Activated B cell treated with CpG ODN at 0.5 μM for 24 hours (primary cell): ENCODE results near the gene WDR27. TPM values are rescaled to one million over a fixed set of nuclear protein-coding genes. Genes with fewer than 3 reads are reported as not detected.

Source experiments
- ATAC-seq: fragments of 200-7000 bp; cut with Tn5 transposase; one replicate; pipeline ENCODE4 v1.10.0; 2021; ENCODE audit warnings: low read depth, mild to moderate bottlenecking, moderate library complexity
- CTCF ChIA-PET: fragments of 350-600 bp; sonication (Branson Sonifier 250); formaldehyde crosslinking; loops from one replicate; lab custom pipeline; 2021; ENCODE audit warnings: antibody characterized with exemption; lab: Charles Lee
- POLR2A ChIA-PET: fragments of 350-600 bp; sonication (Branson Sonifier 250); formaldehyde crosslinking; loops from one replicate; lab custom pipeline; 2021; ENCODE audit warnings: antibody characterized with exemption; lab: Charles Lee
- DNase-seq: peaks from one replicate; pipeline ENCODE4 v3.0.0; 2022
- H3K27ac Mint-ChIP-seq: one replicate; pipeline ENCODE4 v1.8.0; 2020; ENCODE audit warnings: mixed read lengths
- H3K27me3 Mint-ChIP-seq: one replicate; pipeline ENCODE4 v1.8.0; 2021; ENCODE audit warnings: mixed read lengths
- H3K36me3 Mint-ChIP-seq: one replicate; pipeline ENCODE4 v1.8.0; 2021; ENCODE audit warnings: low read depth, mixed read lengths
- H3K4me1 Mint-ChIP-seq: one replicate; pipeline ENCODE4 v1.8.0; 2021; ENCODE audit warnings: mixed read lengths
- H3K4me3 Mint-ChIP-seq: one replicate; pipeline ENCODE4 v1.8.0; 2020; ENCODE audit warnings: mild to moderate bottlenecking, mixed read lengths
- H3K9me3 Mint-ChIP-seq: one replicate; pipeline ENCODE4 v1.8.0; 2020; ENCODE audit warnings: mixed read lengths
- intact Hi-C: fragments of 100-400 bp; cut with micrococcal nuclease; formaldehyde crosslinking; loops from one replicate; pipeline ENCODE4 v1.15.1; 2024
- total RNA-seq: library from RNA; stranded (reverse); gene quantifications from 2 replicates; pipeline ENCODE4 v1.2.3, GENCODE V29; 2022
- TF ChIP-seq, protein P1 (sequence below): fragments of 200-600 bp; IDR thresholded peaks from one replicate; pipeline ENCODE4 v1.8.0; 2022; ENCODE audit warnings: antibody characterized with exemption, mild to moderate bottlenecking

Gene WDR27
- total RNA-seq, 1 donor from 2014 or later, result 49.1 TPM

DNA sequence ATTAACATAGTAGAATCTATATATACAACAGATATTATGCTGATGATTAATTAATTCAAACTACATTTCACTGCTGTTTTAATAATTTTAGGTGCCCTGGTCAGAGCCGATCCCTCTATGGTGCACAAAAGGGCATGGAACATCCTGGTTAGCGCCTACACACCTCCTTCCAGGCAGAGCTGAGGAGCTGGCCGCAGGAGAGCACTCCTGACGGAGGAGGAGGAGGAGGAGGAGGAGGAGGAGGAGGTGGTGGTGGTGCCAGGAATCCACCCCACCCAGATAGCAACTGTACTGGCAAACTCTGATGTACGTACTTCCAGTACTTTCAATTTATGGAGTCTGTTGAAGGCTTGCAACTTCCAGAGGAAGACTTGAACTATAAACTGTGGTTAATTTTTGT, 244.1 kb downstream of the WDR27 start:
- ChIA-PET POLR2A (no interaction called here), CTCF (no interaction called here)
- ATAC-seq, result no peak
- Mint-ChIP-seq H3K4me3 (no peak overlapping the region), H3K36me3 (peaks cover 2% of the 10 kb centered on the region), H3K27ac (no peak overlapping the region), H3K27me3 (no peaks in the 10 kb centered on the region), H3K4me1 (no peaks in the 10 kb centered on the region), H3K9me3 (peaks cover 3% of the 10 kb centered on the region)
- intact Hi-C loops, result no loop called here
- TF ChIP-seq, protein P1, sequence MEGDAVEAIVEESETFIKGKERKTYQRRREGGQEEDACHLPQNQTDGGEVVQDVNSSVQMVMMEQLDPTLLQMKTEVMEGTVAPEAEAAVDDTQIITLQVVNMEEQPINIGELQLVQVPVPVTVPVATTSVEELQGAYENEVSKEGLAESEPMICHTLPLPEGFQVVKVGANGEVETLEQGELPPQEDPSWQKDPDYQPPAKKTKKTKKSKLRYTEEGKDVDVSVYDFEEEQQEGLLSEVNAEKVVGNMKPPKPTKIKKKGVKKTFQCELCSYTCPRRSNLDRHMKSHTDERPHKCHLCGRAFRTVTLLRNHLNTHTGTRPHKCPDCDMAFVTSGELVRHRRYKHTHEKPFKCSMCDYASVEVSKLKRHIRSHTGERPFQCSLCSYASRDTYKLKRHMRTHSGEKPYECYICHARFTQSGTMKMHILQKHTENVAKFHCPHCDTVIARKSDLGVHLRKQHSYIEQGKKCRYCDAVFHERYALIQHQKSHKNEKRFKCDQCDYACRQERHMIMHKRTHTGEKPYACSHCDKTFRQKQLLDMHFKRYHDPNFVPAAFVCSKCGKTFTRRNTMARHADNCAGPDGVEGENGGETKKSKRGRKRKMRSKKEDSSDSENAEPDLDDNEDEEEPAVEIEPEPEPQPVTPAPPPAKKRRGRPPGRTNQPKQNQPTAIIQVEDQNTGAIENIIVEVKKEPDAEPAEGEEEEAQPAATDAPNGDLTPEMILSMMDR, result no peak
- no peak for DNase-seq

DNA sequence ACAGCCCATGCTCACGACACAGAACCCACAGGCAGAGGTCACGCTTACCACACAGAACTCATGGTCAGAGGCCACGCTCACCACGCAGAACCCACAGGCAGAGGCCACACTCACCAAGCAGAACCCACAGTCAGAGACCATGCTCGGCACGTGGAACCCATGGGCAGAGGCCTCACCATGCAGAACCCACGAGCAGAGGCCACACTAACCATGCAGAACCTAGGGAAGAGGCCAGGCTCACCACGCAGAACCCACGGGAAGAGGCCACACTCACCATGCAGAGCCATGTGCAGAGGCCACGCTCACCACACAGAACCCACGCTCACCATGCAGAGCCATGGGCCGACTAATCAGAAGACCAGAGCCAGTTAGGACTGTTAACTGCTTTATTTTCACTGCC, 245.0 kb downstream of the WDR27 start:
- POLR2A ChIA-PET, result no interaction called here
- H3K9me3 Mint-ChIP-seq, result peaks cover 3% of the 10 kb centered on the region
- H3K4me1 Mint-ChIP-seq, result no peaks in the 10 kb centered on the region
- intact Hi-C loops, result no loop called here
- H3K27ac Mint-ChIP-seq, result no peak overlapping the region
- CTCF ChIA-PET, result no interaction called here
- TF ChIP-seq, protein P1, result no peak
- no peak overlapping the region for H3K4me3 Mint-ChIP-seq
- ATAC-seq (no peak), DNase-seq (no peak)
- H3K27me3 Mint-ChIP-seq, result no peaks in the 10 kb centered on the region
- H3K36me3 Mint-ChIP-seq, result peaks cover 2% of the 10 kb centered on the region

DNA sequence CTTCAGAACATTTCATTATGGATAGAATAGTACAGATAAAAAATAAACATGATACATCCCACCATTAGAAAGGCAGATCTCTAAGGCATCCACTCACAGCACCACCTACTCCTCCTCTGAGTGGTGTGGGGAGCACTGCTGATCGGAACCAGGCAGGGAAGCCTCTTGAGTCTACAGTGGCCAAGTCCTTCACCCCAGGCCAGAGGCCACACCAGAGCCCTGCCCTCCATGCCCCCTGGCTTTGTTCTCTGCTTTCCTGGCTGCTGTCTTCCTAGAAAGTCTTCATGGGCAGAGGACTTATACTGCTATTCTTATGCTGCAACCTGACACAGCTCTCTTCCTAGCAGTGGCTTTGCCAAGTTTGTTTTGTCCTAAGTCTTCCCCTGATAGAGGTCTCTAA, 246.4 kb downstream of the WDR27 start:
- Mint-ChIP-seq H3K27ac (no peak overlapping the region), H3K4me1 (no peaks in the 10 kb centered on the region), H3K4me3 (no peak overlapping the region), H3K9me3 (peaks cover 3% of the 10 kb centered on the region), H3K27me3 (no peaks in the 10 kb centered on the region), H3K36me3 (peaks cover 2% of the 10 kb centered on the region)
- intact Hi-C loops, result no loop called here
- CTCF ChIA-PET, result no interaction called here
- ATAC-seq (no peak), DNase-seq (no peak)
- TF ChIP-seq, protein P1, result no peak
- POLR2A ChIA-PET, result no interaction called here

DNA sequence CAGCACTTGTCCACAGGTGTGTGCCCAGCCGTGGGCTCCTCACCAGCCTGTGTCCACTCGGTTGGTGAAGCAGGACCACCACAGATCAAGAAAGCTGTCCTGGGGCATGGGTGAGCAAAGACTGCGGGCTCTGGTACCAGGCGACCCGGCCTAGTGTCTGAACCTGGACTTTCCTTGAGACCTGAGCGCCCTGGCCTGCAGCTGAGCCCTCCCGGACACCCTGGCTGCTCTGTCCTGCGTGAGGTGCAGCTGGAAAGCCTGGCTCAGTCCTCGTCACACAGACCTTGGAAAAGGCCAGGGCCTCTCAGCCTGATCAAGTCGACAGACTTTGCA, 247.0 kb downstream of the WDR27 start:
- DNase-seq, result no peak
- CTCF ChIA-PET, result no interaction called here
- H3K27ac Mint-ChIP-seq, result no peak overlapping the region

DNA sequence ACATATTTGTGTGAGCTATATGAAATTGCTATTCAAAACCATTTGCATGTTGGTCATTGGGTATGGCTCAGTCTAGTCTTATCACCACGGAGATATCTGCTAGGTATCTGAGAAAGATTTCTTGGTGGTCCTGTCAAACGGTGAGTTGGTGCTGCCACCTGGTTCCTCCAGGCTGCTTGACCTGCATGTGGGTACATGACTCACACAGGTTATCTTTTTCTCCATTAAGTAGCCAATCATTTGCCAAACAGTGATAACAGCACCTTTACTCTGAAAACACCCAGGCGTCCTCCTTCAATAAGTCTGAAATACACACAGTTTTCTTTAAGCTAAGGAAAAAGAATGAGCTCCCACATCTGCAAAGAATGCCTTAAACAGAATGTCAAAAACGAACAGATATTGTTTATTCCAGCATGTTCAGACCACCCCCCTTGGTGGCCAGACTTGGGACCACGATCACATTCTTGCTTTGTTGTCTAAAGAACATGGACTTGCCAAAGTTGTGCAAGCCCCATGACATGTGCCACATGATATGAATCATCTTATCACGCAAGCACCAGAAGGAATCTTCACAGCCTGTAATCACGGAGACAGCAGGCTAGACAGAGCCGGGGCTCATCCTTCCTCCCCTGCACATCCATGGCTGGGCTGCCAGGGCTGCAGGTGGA, 247.5 kb downstream of the WDR27 start:
- ChIA-PET CTCF (no interaction called here), POLR2A (no interaction called here)
- Mint-ChIP-seq H3K36me3 (no peaks in the 10 kb centered on the region), H3K4me1 (no peaks in the 10 kb centered on the region), H3K4me3 (no peak overlapping the region), H3K9me3 (no peaks in the 10 kb centered on the region), H3K27me3 (no peaks in the 10 kb centered on the region), H3K27ac (no peak overlapping the region)
- DNase-seq (no peak), ATAC-seq (no peak)
- intact Hi-C loops, result no loop called here
- TF ChIP-seq, protein P1, result no peak

More for the DNA sequence above, 247.0 kb downstream of the WDR27 start:
- H3K4me3 Mint-ChIP-seq, result no peak overlapping the region
- H3K4me1 Mint-ChIP-seq, result no peaks in the 10 kb centered on the region
- H3K36me3 Mint-ChIP-seq, result peaks cover 2% of the 10 kb centered on the region
- no peaks in the 10 kb centered on the region for H3K27me3 Mint-ChIP-seq
- TF ChIP-seq, protein P1, result no peak
- POLR2A ChIA-PET, result no interaction called here
- H3K9me3 Mint-ChIP-seq, result peaks cover 3% of the 10 kb centered on the region
- intact Hi-C loops, result no loop called here
- no peak for ATAC-seq
